Bronchial epithelial cell (primary cell): ENCODE data around the gene MDC1. TPM values are rescaled to one million over a fixed set of nuclear protein-coding genes. Genes with fewer than 3 reads are reported as not detected.

Experiments used
- DNase-seq: peaks from one replicate; pipeline ENCODE4 v3.0.0-alpha.2; 2010; ENCODE audit warnings: low read depth
- FAIRE-seq: peaks from 2 replicates; lab custom pipeline; 2011; peaks lifted over from hg19 to GRCh38; lab: Jason Lieb, UNC
- H3K27me3 ChIP-seq: 2 replicates; pipeline ENCODE4 v1.5.1; 2011; ENCODE audit warnings: low read length; ENCODE audit not compliant: control insufficient read depth, insufficient read depth
- H3K36me3 ChIP-seq: 2 replicates; pipeline ENCODE4 v1.5.1; 2011; ENCODE audit warnings: low read length; ENCODE audit not compliant: control insufficient read depth, insufficient read depth
- H3K4me3 ChIP-seq: 2 replicates; pipeline ENCODE4 v1.5.1; 2011; ENCODE audit warnings: mild to moderate bottlenecking, low read depth, low read length, control low read depth
- CTCF ChIP-seq: IDR thresholded peaks from 2 replicates; pipeline ENCODE4 v1.5.1; 2011; ENCODE audit warnings: mild to moderate bottlenecking, moderate library complexity, low read length, control low read depth, inconsistent platforms; ENCODE audit not compliant: insufficient read depth, severe bottlenecking
- total RNA-seq: library from RNA; depleted of rRNA; stranded (reverse); fragments of >200 nt; gene quantifications from 2 replicates; pipeline ENCODE4 v1.2.1, GENCODE V29; 2014

Gene MDC1
- total RNA-seq, 1 donor from 2014 or later: 2.4 TPM

DNA sequence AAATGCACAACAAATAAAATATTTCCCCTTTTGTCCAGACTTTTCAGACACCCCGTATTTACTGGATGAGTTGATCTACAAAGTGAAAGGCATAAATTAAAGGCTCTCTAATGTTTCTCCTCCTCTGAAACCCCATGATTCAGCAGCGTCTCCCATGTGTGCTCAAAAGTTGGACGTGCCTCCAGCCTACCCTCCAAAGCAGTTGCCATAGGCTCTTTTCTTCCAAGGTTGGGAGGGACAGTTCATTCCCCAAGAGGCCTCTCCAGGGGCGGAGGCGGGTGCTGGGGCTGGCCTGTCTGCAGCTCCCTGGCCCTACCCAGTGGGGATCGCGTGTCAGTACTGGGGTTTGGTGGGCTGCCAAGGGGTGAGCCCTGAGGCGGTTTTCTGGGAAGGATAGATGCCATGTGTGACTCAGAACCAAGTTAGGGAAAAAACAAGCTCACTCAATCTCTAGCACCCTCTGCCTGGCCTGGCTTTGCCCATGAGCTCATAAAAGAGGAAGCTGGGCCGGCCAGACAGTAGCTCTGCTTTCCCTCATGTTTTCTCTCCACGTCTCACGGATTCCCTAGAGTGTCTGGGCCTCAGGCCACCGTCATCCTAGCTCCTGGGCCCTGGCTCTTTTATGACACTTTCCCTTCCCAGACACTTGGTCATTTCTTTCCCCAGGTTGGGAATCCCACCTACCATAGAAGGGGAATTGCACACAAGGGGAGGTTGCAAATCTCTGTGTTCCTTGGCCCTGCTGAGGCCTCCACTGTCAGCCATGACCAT, 35.3 kb upstream of the MDC1 start:
- DNase-seq: peak; percentile 99
- TF ChIP-seq CTCF: peak; percentile 25
- peak; percentile 93 for FAIRE-seq
- Histone ChIP-seq H3K36me3 (no peaks in the 10 kb centered on the region), H3K27me3 (no peaks in the 10 kb centered on the region), H3K4me3 (no peak overlapping the region)

DNA sequence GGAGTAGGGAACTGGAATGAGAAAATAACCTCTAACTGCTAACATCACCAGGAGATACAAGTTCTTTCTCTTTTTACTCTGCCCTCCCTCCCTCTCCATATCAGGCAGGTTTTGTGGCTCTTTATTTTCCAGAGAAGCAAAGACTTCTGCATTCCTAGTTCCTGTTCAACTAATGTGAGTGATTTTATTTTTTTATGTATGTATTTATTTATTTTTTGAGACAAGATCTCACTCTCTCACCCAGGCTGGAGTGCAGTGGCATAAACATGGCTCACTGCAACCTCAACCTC, 33.2 kb upstream of the MDC1 start:
- no peak for FAIRE-seq
- H3K27me3 ChIP-seq: no peaks in the 10 kb centered on the region
- H3K4me3 ChIP-seq: no peak overlapping the region

DNA sequence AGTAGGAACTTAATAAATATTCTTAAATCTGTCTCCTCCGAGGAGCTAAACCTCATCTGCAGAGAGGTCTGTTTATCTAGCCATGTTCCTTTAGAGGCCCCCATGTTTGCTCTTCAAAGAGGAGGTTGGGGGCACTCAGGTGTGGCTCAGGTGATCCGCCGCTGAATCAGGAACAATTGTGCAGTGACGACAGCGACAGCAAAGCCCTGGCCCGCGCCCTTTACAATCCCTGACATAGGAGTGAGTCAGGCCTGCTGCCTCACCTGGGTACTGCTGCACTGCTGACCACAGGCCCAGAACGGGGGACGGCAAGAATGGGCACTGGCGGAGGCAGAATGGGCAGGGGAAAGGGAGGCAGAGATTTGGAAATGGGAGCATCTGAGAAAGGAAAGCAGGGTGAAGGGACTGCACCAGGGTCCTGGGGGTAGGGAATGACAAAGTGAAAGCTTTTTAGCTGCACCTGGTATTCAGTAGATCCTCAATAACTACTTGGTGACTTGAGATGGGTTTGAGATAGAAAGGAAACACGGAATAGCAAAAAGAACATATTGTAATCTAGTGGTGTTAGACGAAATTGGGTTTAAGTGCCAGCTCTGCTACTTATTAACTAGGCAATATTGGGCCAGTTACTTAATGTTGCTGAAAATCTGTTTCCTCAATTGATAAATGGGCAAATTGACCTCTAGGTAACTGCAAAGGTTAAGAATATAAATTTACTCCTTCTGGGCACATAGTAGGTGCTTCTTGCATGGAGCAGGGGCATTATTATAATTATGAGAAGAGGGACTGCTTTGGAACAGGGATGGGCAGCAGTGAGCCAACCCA, 32.7 kb upstream of the MDC1 start:
- peak; percentile 92 for DNase-seq
- FAIRE-seq: no peak
- TF ChIP-seq CTCF: no peak
- no peak overlapping the region for H3K4me3 ChIP-seq
- H3K36me3 ChIP-seq: no peaks in the 10 kb centered on the region
- no peaks in the 10 kb centered on the region for H3K27me3 ChIP-seq

More for the DNA sequence above, 33.2 kb upstream of the MDC1 start:
- TF ChIP-seq CTCF: no peak
- H3K36me3 ChIP-seq: no peaks in the 10 kb centered on the region
- no peak for DNase-seq

DNA sequence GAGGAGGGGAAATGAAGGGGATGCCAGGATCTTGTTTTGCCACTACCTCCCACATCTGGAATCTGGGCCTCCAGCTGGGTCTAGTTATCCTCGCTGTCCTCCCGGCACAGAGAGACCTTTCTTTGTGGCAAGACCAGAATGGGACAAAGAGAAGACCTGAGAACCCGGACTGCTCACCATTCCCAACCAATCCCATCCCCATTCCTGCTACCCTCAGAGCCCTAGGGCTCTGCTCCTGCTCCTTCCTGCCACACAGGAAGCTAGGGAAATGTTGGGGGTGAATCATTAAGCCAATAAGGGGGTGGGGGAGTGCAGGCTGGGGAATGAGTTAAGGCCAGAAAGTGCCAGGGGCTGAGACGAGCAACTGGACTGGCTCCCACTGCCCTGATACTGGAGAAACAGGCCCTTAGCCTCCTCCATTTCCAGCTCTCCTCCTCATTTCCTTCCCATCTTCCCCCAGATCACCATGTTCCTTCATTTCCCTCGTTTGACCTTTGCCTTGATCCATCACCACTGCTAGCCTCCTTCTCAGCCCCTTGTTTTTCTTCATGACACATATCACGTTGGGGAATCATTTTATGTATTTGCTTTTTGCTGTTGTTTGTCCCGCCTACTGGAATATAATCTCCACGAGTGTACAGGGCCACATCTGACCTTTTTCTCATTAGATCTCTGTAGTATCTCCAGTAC, 31.9 kb upstream of the MDC1 start:
- H3K36me3 ChIP-seq: peaks cover 1% of the 10 kb centered on the region
- FAIRE-seq (no peak), DNase-seq (peak; percentile 94)
- no peaks in the 10 kb centered on the region for H3K27me3 ChIP-seq
- TF ChIP-seq CTCF: no peak
- no peak overlapping the region for H3K4me3 ChIP-seq

GRCh38 chr6:30747902-30748769, 31.1 kb upstream of the MDC1 start:
- peaks cover 5% of the 10 kb centered on the region for H3K36me3 ChIP-seq
- DNase-seq (peak; percentile 98), FAIRE-seq (no peak)
- TF ChIP-seq CTCF: no peak
- H3K4me3 ChIP-seq: no peak overlapping the region
- H3K27me3 ChIP-seq: no peaks in the 10 kb centered on the region
